ENCODE measurements around the gene GTF2H2C. TPM values are rescaled to one million over a fixed set of nuclear protein-coding genes. Genes with fewer than 3 reads are reported as not detected.

GTF2H2C gene
- total and polyA plus RNA-seq, 2 of the 8 experiments (the other 6 are each of a cell fraction or from before 2014, with no cell fraction given): 20.8 to 45.1 TPM

- TF ChIP-seq CHD7 (IDR thresholded peaks at IDR 0.05; ENCODE audit: insufficient replicate concordance, low read length) (no peak), GTF2F1 (IDR thresholded peaks at IDR 0.05; ENCODE audit: borderline replicate concordance, low read depth, low read length) (no peak), TAF1 (IDR thresholded peaks at IDR 0.05; ENCODE audit: low read depth, low read length) (no peak)
These were observed 29.2 kb upstream of the GTF2H2C start (continued) for GRCh38 chr5:69530561-69531405.
